Colonic mucosa (tissue), 4 donors: ENCODE data around the gene CLCA4. TPM values are rescaled to one million over a fixed set of nuclear protein-coding genes. Genes with fewer than 3 reads are reported as not detected.

Experiments used
- DNase-seq: peaks from one replicate; pipeline ENCODE4 v3.0.0-alpha.2; 2020
- H3K27ac ChIP-seq: fragments of 200-600 bp; one replicate; pipeline ENCODE4 v1.8.0; 2021
- H3K27me3 ChIP-seq: fragments of 200-600 bp; one replicate; pipeline ENCODE4 v1.8.0; 2021
- H3K36me3 ChIP-seq: fragments of 200-600 bp; one replicate; pipeline ENCODE4 v1.8.0; 2021
- H3K4me1 ChIP-seq: fragments of 200-600 bp; one replicate; pipeline ENCODE4 v1.8.0; 2021; ENCODE audit warnings: mild to moderate bottlenecking
- H3K4me3 ChIP-seq: fragments of 200-600 bp; one replicate; pipeline ENCODE4 v1.8.0; 2021
- H3K9ac ChIP-seq, 2 donors: one replicate each; pipeline ENCODE4 v1.7.0; 2013; ENCODE audit warnings: control low read depth in 2 of 2, low read depth in 2 of 2, low read length in 2 of 2
- H3K9me3 ChIP-seq: fragments of 200-600 bp; one replicate; pipeline ENCODE4 v1.8.0; 2021
- intact Hi-C: fragments of 100-400 bp; cut with DNase I; formaldehyde crosslinking; loops from one replicate; pipeline ENCODE4 v1.14.1; 2022
- total RNA-seq, 2 donors: library from RNA; stranded (reverse); fragmentation: NEBNext Ultra II Directional in 1 of 2; extraction: Animal tissue kit (Norgen Biotek cat#: 25700) in 1 of 2; gene quantifications; one replicate each; pipeline ENCODE4 v1.2.1, GENCODE V29; 2021
- TF ChIP-seq, protein P1 (sequence below): fragments of 200-600 bp; IDR thresholded peaks from one replicate; pipeline ENCODE4 v1.8.0; 2022; ENCODE audit warnings: antibody characterized with exemption, mild to moderate bottlenecking
- donor health status: healthy.
- donor health status: DM: no; HTN: no; CAD: no.
- donor health status: DM: no; HTN: no; CAD: no.

CLCA4 gene
- total RNA-seq, 2 donors from 2014 or later, result 194 to 426 TPM

DNA sequence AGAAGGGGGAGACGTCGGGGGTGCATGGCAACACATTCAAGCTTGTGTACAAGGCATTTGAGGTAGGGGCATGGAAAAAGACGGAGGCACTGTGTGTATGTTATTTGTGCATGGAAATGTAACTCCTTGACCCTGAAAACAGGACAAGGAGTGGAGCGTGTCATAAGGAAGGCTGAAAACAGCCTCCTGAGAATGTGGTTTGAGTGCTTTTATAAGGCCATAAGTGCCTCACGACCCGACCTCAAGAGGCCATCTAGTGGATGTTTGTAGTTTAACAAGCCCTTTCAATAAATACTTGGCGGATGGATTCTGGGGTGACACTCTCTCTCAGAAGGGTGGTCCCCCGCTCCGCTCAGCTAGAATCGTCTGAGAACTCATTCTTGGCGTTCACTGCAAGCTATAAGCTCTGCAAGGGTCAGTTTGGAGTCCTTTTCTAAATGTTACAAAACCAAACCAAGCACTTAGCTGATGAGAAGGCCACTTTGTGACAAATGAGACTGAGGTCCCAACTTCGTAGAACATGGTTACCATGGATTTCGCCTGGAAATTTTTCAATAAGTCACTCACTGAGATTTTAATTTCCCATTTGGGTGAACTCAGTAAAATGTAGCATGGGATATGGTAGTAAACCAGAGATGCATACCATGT, 38.8 kb upstream of the CLCA4 start:
- Histone ChIP-seq H3K27ac (no peak overlapping the region), H3K9me3 (no peaks in the 10 kb centered on the region), H3K36me3 (no peaks in the 10 kb centered on the region), H3K4me3 (no peak overlapping the region), H3K4me1 (peaks cover 8% of the 10 kb centered on the region), H3K9ac (no peak overlapping the region), H3K27me3 (no peaks in the 10 kb centered on the region)
- intact Hi-C loops, result no loop called here
- no peak for DNase-seq
- TF ChIP-seq, protein P1, sequence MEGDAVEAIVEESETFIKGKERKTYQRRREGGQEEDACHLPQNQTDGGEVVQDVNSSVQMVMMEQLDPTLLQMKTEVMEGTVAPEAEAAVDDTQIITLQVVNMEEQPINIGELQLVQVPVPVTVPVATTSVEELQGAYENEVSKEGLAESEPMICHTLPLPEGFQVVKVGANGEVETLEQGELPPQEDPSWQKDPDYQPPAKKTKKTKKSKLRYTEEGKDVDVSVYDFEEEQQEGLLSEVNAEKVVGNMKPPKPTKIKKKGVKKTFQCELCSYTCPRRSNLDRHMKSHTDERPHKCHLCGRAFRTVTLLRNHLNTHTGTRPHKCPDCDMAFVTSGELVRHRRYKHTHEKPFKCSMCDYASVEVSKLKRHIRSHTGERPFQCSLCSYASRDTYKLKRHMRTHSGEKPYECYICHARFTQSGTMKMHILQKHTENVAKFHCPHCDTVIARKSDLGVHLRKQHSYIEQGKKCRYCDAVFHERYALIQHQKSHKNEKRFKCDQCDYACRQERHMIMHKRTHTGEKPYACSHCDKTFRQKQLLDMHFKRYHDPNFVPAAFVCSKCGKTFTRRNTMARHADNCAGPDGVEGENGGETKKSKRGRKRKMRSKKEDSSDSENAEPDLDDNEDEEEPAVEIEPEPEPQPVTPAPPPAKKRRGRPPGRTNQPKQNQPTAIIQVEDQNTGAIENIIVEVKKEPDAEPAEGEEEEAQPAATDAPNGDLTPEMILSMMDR, result peak; percentile 45

DNA sequence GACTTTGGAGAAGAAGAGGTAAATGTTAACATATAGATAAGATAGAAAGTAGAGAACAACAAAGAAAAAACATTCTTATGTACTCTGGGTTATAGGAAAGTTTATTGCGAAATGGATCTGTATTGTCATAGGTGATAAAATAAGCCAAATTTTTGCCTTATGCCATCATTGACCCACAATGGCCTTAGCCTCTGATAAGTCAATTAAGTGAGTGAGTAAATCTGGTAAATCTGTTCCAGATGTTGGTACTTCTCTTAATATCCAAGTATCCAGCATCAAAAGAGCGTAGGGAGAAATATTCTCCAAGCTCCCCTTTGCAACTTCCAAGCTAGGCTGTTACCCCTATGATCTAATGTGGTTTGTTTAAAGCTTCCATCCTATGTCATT, 38.3 kb upstream of the CLCA4 start:
- H3K4me3 ChIP-seq, result no peak overlapping the region
- no peaks in the 10 kb centered on the region for H3K27me3 ChIP-seq
- TF ChIP-seq, protein P1, result no peak
- DNase-seq, result no peak
- no peaks in the 10 kb centered on the region for H3K9me3 ChIP-seq
- peaks cover 3% of the 10 kb centered on the region for H3K4me1 ChIP-seq
- no peak overlapping the region for H3K27ac ChIP-seq
- H3K9ac ChIP-seq, result no peak overlapping the region
- no peaks in the 10 kb centered on the region for H3K36me3 ChIP-seq
- intact Hi-C loops, result no loop called here

DNA sequence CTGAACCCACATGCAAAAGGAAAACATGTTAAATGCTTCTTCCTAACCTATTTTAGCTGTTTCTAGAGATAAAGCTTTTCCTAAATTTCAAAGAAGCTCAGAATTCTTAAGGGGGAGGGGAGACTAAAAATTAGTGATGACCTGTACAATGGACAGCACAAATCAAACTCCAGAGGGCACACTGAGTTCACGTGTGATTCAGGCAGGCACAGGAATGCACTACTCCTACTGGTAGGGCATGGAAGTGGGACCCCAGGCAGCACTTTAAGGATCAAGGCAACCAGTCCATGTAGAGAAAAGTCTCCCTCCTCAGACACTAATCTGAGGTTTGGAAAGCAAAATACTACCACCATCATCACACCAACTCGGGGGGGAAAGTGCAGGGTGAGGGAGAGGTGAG, 31.3 kb upstream of the CLCA4 start:
- no peaks in the 10 kb centered on the region for H3K27me3 ChIP-seq
- no peaks in the 10 kb centered on the region for H3K36me3 ChIP-seq
- TF ChIP-seq, protein P1, result peak; percentile 49
- no peak overlapping the region for H3K27ac ChIP-seq
- intact Hi-C loops, result no loop called here
- no peak for DNase-seq
- H3K9ac ChIP-seq, result no peak overlapping the region
- H3K4me1 ChIP-seq, result no peaks in the 10 kb centered on the region
- no peak overlapping the region for H3K4me3 ChIP-seq
- no peaks in the 10 kb centered on the region for H3K9me3 ChIP-seq

DNA sequence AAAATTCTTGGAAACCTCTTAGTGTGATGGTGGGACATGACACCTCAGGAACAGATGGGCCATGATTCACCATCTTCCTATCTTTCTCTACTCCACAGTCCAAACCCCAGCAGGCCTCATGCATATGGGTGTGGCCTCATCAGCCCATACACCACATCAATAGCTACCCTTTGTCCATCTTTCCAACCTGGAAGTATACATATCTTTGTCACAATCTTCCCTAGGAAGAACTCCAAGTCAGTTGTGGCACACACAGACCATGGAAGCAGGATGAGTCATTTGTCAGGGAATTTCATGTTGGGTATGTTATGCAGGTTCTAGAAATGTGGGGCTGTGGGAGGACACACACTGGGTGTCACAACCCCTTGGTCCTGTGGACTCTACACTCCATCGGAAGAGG, 30.5 kb upstream of the CLCA4 start:
- no peak for DNase-seq
- H3K36me3 ChIP-seq, result no peaks in the 10 kb centered on the region
- H3K27me3 ChIP-seq, result no peaks in the 10 kb centered on the region
- H3K27ac ChIP-seq, result no peak overlapping the region
- no peak overlapping the region for H3K4me3 ChIP-seq
- TF ChIP-seq, protein P1, result no peak
- intact Hi-C loops, result no loop called here
- no peak overlapping the region for H3K9ac ChIP-seq
- H3K4me1 ChIP-seq, result no peaks in the 10 kb centered on the region
- H3K9me3 ChIP-seq, result no peaks in the 10 kb centered on the region

DNA sequence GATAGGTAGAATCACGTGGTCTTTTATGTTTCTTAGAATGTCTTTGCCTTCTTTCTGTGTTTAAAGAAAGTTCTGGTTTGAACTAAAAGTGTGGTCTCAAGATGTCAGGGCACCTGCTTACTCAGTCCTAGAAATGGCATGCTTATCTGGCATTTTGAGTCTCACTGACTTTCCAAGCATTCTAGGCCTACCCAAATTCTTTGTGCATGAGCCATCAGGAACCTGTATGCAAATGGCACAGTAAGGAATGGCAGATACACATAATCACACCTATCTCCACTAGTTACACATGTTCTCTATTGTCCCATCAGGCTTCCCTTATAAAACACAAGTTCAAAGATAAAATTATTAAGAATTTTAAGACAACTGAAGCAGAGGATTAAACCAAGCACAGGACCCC, 29.5 kb upstream of the CLCA4 start:
- no peaks in the 10 kb centered on the region for H3K36me3 ChIP-seq
- no peak overlapping the region for H3K9ac ChIP-seq
- H3K4me1 ChIP-seq, result no peaks in the 10 kb centered on the region
- no peak for DNase-seq
- no peak overlapping the region for H3K4me3 ChIP-seq
- no peaks in the 10 kb centered on the region for H3K27me3 ChIP-seq
- intact Hi-C loops, result no loop called here
- peak overlapping the region; percentile 45 for H3K27ac ChIP-seq
- TF ChIP-seq, protein P1, result no peak
- H3K9me3 ChIP-seq, result no peaks in the 10 kb centered on the region
